HG02840 (cell line): ENCODE results near the gene EZH1.
A peak's percentile ranks its signal among the peaks of the same experiment; 100 is the strongest.
"Not testable (repeated sequence)": the region's sequence is repeated elsewhere in the genome, so short reads cannot be mapped to it uniquely, and the experiment has no call there.

Experiments
- ATAC-seq: cut with Tn5 transposase; IDR thresholded peaks from one replicate; pipeline ENCODE4 v1.9.1; 2021; ENCODE audit warnings: mild to moderate bottlenecking, moderate library complexity, moderate number of reproducible peaks; ENCODE audit not compliant: unreplicated experiment, low FRiP score

EZH1 gene

DNA sequence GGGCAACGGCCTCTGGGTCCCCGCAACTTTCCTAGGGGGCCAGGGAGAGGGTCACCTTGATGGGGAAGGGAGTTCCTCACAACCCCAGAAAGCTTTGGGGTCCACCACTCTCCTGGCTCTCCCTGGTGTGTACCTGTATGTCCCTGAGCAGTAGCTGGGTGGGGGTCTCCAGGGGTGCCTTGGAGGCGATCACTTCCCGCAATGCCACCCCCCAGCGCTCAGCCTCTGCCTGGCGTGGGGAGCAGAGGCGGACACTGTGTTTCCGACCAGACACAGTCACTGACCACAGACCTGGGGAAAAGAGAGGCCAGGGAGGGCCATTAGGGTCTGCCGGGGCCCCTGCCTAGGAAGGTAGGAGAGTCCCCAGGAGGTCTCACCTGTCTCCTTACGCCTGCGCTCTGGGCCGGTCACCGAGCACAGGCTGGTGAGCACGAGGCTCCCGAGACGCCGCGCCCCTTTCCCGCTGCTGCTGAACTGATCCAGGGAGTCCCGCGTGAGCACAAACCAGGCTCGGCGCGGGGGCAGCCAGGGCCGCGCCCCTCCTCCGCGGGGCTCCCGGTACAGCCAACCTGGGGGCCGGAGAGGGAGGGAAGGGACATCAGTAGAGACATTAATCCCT is 71.5 kb downstream of the EZH1 start:
- no peak for ATAC-seq

DNA sequence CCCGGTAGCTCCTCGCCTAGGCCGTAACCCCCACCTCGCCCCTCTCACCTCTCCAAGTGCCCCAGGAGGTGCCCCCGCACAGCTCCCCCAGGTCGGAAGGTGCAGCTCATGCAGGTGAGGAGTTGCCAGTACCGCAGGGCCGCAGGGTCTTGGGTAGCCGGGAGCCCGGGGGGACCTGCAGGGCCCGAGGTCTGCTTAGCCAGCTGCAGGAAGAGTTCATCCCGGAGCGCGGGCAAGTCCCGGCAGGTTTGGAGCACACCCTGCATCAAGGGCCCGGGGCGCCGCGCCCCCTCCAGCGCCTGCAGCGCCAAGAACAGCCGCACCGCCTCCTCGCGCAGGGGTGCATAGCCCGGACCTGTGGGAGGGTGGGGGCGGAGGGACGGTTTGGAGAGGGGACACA is 72.8 kb downstream of the EZH1 start:
- ATAC-seq, result no peak

DNA sequence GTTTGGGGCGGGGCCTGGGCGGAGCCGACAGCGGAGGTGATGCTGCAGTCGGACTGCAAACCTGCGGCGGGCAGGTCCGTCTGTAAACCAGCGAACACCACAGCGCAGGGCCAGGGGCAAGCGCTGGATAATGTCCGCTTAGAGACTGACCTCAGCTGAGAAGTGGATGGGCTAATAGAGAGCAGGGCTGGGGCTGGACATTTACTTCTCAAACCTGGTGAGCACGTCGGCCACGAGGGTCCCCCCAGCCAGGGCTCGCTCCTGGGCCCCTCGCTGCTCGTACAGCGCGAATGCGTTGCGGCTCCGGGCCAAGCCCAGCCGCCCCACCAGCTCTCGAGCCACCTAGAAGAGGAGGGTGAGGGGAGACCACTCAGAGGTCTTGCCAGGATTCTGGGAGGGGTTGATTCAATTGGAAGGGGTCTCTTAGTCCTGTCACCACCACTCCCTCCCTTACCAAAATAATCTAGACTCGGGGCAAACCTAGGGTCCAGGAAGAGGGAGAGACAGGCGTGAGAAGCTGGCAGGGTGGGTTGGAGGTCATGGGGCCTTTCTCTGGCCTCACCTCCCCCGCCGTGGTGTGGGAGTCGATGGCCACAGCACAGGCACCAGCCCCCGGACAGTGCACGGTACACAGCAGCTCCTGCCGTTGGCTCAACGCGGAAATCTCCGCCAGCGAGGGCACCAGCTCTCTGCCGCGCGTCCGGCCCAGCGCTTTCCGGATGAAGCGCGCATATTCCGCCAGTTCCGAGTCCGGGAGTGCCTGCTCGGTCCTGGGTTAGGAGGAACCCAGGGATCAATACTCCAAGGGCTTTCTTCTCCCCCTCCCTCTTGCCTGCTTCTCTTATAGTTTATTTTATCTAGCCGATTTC is 73.8 kb downstream of the EZH1 start:
- ATAC-seq, result no peak

DNA sequence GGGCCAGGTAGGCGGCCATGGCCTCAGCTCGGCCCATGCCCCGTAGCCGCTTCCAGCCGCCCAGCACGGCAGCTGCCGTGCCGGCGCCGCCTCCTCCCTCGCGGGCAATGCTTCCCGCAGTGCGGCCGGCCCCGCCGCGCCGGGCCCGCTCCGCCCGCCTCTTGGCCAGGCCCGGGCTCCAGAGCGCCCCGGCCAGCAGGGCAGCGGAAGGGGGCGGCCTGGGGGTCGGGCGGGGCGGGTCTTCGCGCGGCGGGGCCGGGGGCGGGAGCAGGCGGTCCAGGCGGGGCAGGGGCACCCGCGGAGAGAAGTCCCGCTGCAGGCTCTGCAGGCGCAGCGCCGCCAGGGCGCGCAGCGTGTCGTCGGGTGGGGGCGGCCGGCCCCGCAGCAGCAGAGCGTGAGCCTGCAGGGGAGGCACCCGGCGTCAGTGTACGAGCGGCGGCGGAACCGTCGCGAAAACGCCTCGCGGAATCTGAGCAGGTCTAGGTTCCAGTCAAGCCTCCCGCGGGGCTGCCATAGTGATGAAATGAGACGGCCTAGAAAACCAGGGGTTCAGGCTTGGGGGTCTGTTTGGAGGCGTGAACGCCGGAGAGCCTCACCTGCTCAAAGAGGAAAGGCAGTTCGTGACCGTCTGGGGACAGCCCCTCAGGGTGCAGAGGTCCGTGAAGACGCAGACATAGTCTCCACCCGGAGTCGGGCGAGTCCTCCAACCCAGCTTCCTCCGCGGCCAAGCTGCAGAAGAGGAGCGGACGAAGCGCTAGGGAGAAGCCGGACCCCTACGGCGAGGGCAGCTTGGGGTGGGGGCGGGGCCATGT is 74.7 kb downstream of the EZH1 start:
- ATAC-seq, result no peak

DNA sequence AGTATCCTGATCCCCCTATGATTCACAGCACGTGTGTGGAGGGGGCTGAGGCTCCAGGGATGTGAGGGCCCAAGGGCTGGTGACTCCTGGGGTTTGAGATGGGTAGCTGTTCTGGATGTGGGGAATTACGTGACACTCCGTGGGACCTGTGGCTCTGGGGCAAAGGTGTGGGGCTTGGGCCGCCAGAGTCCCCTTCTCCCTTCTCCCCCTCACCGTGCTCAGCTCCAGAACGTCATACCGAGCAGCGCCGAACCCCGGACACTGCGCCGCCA is 75.2 kb downstream of the EZH1 start:
- no peak for ATAC-seq

DNA sequence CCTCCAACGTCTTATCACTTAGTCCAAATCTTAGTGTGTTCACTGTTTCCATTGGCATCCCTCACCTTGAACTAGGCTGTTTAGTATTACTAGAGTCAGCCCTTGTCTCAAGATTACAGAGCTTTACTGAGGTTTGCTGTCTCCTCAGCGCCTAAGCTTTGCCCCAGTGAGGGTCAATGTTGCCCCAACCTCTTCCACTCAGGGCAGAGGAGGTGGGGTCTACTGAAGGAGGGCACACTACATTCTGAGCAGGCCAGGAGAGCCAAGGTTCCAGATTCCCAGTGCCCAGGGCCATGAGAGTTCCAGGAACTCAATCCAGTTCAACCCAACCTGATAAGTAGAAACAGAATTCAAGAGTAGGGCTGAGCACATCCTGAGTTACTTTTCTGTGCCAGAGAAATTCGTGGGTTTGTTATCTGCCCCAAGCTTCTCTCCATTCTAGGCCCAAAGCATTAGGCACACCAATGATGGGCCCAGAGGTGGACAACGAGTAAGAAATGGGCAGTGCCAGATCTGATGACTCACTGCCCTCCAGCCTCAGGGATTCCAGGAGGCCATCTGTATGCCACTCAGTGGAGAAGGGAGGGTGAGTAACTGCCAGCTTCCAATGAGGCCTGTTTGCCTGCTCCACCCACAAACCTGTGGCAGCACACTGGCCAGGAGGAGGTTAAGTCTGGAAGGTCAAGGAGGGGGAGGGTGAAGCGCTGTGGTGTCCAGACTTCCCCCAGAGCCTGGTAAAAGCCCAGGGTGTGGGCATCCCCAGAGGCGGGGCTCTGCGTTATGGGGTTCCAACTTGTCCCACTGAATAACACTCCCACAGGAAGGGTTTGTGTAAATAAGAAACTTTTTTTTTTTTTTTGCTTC is 77.5 kb downstream of the EZH1 start:
- no peak for ATAC-seq

DNA sequence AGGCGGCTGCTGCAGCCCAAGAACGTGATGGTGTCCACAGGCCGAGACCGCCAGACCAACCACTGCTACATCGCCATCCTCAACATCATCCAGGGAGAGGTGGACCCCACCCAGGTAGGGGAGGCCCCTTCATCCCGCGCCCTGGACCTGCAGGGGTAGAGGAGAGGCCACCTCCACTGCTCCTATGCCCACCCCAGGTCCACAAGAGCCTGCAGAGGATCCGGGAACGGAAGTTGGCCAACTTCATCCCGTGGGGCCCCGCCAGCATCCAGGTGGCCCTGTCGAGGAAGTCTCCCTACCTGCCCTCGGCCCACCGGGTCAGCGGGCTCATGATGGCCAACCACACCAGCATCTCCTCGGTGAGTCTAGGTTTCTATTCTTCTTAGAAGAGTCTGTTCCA is 78.7 kb downstream of the EZH1 start:
- not testable (repeated sequence) for ATAC-seq

DNA sequence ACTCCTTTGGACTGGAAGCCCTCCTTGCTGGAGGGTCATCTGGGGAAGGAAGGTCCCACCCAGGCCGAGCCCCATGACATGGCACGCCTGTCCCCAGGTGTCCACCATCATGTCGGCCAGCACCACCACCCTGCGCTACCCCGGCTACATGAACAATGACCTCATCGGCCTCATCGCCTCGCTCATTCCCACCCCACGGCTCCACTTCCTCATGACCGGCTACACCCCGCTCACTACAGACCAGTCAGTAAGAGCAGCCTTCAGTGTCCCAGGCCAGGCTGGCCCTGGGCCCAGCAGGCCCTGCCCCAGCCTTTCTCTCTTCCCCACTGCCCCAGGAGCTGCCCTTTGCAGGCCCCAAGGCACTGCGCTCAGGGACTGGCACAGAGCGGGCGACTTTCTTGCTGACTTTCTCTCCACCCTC is 79.2 kb downstream of the EZH1 start:
- no peak for ATAC-seq

DNA sequence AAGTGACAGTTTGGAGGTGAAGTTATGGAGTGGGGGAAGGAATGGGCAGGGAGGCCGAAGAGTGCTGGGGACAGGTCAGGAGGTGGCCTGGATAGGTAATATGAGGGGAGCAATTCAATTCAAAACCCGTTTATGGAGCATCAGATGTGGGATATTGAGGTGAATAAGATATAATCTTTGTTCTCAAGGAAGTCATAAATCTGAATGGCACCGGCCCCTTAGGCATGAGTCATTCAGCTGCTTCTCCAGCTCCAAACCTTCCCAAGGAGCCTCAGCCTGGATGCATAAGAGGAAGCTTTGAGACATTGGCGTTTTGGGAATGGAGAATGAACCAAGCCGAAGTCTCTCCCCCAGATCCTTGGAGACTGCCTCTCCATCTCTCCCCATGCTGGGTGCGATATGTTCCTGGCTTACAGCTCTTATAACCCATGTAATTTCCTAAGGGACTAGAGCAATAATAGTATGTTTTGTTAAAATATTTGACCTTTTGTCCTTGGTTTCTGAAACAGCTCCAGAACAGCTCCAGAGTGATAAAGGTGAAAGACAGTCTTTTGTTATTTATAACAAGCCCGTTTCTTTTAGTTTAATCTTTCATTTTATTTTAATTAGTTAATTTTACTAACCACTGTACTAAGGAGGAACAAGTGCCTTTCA is 84.0 kb downstream of the EZH1 start:
- ATAC-seq, result no peak

DNA sequence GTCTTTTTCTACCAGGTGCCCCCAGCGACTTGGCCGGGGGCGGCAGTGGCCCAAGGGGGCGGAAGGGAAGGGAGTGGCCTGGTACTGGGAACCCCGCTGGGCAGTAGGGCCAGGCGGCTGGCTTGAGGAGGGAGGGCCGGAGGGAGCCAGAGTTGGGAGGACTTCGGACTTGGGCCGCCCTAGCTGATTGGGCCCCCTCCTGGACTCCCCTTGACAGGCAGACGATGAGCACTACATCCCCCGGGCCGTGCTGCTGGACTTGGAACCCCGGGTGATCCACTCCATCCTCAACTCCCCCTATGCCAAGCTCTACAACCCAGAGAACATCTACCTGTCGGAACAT is 84.9 kb downstream of the EZH1 start:
- ATAC-seq, result not testable (repeated sequence)

DNA sequence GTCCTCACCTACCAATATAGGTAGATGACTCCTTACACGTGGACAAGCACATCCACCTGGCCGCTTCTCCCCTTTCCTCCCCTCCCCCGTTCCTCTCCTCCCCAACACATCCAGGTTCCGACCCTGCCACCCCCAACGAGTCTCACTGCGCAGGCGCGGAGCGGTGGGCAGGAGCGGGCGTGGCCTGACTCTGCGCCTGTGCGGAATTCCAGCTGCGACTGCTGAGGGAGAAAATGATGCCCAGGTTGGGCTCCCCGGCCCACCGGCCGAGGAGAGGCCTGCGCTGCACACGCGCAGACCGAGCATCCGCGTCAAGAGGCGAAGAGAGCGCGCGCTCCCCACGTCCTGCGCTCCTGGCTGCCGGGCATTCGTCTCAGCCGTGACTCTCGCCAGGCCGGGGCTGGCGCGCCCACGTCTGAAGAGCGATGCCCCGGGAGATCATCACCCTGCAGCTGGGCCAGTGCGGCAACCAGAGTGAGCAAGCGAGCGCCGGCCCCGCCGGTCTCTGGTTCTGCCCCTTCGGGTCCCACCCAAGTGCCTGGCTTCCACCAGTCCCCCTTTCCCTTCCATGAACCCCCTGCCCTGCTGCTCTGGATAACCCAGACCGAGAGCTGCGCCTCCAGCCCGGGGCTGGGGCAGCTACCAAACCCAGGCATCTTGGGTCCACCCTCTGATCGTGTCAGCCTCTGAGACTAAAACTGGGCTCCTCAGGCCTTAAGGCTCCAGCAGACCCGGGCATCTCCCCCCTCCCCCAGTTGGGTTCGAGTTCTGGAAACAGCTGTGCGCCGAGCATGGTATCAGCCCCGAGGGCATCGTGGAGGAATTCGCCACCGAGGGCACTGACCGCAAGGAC is 85.5 kb downstream of the EZH1 start, which contains the start of gene TUBG2:
TUBG2 (plus strand) TSS at position 206 of the 853 bp plus-strand sequence; CDS start at position 426, 220 bp downstream.
- ATAC-seq, result peak; percentile 47

DNA sequence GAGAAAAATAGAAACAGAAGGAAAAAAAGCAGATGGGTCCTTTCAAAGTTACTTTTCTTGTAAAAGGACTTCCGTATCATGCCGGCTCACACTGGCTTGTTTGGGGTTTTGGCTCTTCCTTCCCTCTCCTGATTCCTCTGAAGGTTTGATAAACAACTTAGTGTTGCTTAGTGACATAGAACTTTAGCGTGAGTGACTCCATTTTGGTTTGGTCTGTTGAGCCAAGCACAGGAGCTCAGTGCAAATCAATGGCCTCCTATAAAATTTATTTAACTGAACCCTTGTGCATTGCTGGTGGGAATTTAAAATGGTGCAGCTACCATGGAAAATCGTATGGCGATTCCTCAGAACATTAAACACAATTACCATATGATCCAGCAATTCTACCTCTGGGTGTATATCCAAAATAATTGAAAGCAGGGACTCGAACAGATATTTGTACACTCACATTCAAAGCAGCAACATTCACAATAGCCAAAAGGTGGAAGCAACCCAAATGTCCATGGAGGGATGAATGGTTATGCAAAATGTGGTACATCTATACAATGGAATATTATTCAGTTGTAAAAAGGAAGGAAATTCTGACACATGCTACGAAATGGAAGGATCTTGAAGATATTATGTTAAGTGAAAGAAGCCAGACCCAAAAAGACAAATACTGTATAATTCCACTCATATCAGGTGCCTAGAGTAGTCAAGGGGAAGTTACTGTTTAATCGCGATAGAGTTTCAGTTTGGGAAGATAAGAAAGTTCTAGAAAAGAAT is 86.8 kb downstream of the EZH1 start:
- ATAC-seq, result no peak

DNA sequence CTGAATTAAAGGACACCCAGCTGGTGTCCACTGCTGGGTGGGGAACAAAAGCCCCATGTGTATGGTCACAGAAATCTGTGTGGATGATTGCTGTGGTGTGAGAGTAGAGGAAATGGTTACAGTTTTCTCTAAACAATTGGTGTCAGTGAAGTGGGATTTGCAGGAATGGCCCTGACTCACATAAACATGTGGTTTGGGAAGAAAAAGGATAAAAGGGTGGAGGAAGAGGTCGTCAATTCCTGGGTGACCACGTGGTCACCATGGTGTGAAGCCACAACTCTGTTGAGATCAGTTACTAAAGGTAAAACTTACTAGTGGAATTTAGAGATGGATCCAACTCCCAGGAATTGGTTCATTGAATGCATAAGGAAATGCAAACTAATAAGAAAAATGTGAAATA is 89.3 kb downstream of the EZH1 start:
- ATAC-seq, result no peak

DNA sequence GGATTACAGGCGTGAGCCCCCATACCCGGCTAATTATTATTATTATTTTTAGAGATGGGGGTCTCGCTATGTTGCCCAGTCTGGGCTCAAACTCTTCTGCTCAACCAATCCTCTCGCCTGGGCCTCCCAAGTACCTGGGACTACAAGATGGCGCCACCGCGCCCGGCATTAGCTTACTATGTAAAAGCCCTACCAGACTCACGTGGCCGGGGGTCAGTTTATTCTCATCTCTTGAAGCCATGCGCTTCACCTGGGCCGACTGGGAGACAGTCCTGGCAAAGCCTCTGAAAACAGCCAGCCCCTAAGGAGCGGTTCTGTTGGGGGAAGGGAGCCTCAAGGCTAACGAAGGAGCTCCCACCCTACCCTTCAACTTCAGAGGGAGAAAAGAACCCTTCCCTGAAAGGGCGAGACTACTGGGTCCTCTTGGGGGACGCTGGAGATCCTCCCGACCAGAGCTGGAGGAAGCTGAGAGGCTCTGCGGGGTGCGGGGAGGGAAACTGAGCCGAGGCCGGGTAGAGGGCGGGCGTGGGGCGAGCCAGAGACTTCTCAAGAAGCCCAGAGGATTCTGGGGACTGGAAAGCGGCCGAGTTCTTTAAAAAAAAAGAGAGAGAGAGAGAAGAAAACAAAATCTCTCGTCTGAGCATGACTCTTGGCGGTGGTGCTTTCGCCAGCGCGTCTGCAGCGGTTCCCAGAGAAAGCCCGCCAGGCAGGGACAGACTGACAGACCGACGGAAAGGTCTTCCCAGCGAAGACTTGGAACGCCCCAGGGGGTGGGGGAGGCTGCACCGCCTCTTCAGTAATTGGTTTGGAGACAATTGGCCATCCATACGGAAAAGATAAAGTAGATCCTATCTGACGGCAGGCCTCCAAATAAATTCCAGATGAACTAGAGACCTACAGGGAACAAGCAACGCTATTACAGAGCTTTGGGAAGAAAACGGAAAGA is 91.4 kb downstream of the EZH1 start:
- ATAC-seq, result no peak

DNA sequence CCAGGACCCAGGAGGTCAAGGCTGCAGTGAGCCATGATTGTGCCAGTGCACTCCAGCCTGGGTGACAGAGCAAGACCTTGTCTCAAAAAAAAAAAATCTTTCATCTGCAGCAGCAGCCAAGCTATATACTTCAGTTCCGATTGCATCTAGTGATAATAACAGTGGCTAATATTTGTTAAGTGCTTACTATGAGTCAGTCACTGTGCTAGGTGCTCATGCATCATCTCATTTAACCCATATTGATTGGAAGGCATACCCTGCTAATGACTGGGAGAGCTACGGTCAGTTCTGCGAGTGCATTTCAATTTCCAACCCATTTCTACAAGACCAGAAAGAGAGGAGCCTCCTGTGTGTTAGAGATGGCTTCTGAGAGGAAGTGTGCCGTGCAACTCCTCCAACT is 93.4 kb downstream of the EZH1 start:
- no peak for ATAC-seq
